Measurements from ENCODE around the gene MSH5. TPM values are rescaled to one million over a fixed set of nuclear protein-coding genes. Genes with fewer than 3 reads are reported as not detected.

The MSH5 gene
- total and polyA plus RNA-seq, 2 of the 13 experiments (the other 11 are each of a cell fraction or from before 2014, with no cell fraction given) = 10.2 to 38.7 TPM

GRCh38 chr6:31795616-31796298 lies 56.0 kb downstream of the MSH5 start, which contains the start of gene VARS1 (continued):
- no peak for TF ChIP-seq FOXO4 (CRISPR knock-in tag; conservative IDR thresholded peaks at IDR 0.05)
- peak; percentile 78; the same call in 1 of the 2 replicates for TF ChIP-seq NFKB2 (CRISPR knock-in tag; IDR thresholded peaks at IDR 0.05; ENCODE audit: borderline replicate concordance)
- 0 out of 2 replicates have a peak, but pooled peaks have one; percentile 46 for TF ChIP-seq ZNF317 (CRISPR knock-in tag; IDR thresholded peaks at IDR 0.05)
- TF ChIP-seq NFYB (CRISPR knock-in tag; IDR thresholded peaks at IDR 0.05) = no peak
- peak; percentile 56; the same call in 1 of the 2 replicates for TF ChIP-seq ZNF451 (CRISPR knock-in tag; IDR thresholded peaks at IDR 0.05)
- peak; percentile 99 for TF ChIP-seq ZNF335 (CRISPR knock-in tag; IDR thresholded peaks at IDR 0.05)
- TF ChIP-seq RARA (CRISPR knock-in tag; IDR thresholded peaks at IDR 0.05) = peak; percentile 6; the same call in 1 of the 2 replicates
- no peak for TF ChIP-seq ATAD3A (CRISPR knock-in tag; IDR thresholded peaks at IDR 0.05)
- peak; percentile 71 for TF ChIP-seq TARDBP (CRISPR knock-in tag; IDR thresholded peaks at IDR 0.05)
- TF ChIP-seq STAT5B (CRISPR knock-in tag; IDR thresholded peaks at IDR 0.05) = no peak
- TF ChIP-seq STAT6 (CRISPR knock-in tag; IDR thresholded peaks at IDR 0.05; ENCODE audit: borderline replicate concordance) = no peak
- peak; percentile 93 for TF ChIP-seq HOXA3 (CRISPR knock-in tag; IDR thresholded peaks at IDR 0.05)
- TF ChIP-seq, protein P1, sequence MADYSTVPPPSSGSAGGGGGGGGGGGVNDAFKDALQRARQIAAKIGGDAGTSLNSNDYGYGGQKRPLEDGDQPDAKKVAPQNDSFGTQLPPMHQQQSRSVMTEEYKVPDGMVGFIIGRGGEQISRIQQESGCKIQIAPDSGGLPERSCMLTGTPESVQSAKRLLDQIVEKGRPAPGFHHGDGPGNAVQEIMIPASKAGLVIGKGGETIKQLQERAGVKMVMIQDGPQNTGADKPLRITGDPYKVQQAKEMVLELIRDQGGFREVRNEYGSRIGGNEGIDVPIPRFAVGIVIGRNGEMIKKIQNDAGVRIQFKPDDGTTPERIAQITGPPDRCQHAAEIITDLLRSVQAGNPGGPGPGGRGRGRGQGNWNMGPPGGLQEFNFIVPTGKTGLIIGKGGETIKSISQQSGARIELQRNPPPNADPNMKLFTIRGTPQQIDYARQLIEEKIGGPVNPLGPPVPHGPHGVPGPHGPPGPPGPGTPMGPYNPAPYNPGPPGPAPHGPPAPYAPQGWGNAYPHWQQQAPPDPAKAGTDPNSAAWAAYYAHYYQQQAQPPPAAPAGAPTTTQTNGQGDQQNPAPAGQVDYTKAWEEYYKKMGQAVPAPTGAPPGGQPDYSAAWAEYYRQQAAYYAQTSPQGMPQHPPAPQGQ (CRISPR knock-in tag; IDR thresholded peaks at IDR 0.05; ENCODE audit: borderline replicate concordance) = no peak
- TF ChIP-seq FOXC1 (CRISPR knock-in tag; IDR thresholded peaks at IDR 0.05; ENCODE audit: borderline replicate concordance) = no peak; the same call in 1 of the 2 replicates
- TF ChIP-seq ZNF543 (CRISPR knock-in tag; IDR thresholded peaks at IDR 0.05) = peak; percentile 70; the same call in 1 of the 2 replicates
- no peak for TF ChIP-seq SNRNP70 (IDR thresholded peaks at IDR 0.05; ENCODE audit: low read depth, low read length)
- TF ChIP-seq LBX2 (CRISPR knock-in tag; IDR thresholded peaks at IDR 0.05; ENCODE audit: borderline replicate concordance) = peak; percentile 8; the same call in 1 of the 2 replicates
- TF ChIP-seq ZNF777 (CRISPR knock-in tag; IDR thresholded peaks at IDR 0.05) = peak; percentile 93
- TF ChIP-seq ZNF615 (CRISPR knock-in tag; IDR thresholded peaks at IDR 0.05; ENCODE audit: borderline replicate concordance) = no peak
- TF ChIP-seq PITX1 (CRISPR knock-in tag; IDR thresholded peaks at IDR 0.05) = peak; percentile 67; the same call in 1 of the 2 replicates
- TF ChIP-seq, protein P2, sequence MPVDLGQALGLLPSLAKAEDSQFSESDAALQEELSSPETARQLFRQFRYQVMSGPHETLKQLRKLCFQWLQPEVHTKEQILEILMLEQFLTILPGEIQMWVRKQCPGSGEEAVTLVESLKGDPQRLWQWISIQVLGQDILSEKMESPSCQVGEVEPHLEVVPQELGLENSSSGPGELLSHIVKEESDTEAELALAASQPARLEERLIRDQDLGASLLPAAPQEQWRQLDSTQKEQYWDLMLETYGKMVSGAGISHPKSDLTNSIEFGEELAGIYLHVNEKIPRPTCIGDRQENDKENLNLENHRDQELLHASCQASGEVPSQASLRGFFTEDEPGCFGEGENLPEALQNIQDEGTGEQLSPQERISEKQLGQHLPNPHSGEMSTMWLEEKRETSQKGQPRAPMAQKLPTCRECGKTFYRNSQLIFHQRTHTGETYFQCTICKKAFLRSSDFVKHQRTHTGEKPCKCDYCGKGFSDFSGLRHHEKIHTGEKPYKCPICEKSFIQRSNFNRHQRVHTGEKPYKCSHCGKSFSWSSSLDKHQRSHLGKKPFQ (CRISPR knock-in tag; IDR thresholded peaks at IDR 0.05; ENCODE audit: insufficient replicate concordance) = peak; percentile 86
- TF ChIP-seq HMGA1 (CRISPR knock-in tag; conservative IDR thresholded peaks at IDR 0.05) = no peak

Measured in HepG2 (cell line).